Suprapubic skin (tissue), 4 donors: ENCODE data around the gene TRAPPC3. TPM values are rescaled to one million over a fixed set of nuclear protein-coding genes. Genes with fewer than 3 reads are reported as not detected.

Source experiments
- DNase-seq, 2 donors: peaks; one replicate each; pipeline ENCODE4 v3.0.0-alpha.2; 2019; ENCODE audit warnings: low spot score in 2 of 2
- H3K27ac ChIP-seq: fragments of 200-600 bp; sonication (generic); one replicate; pipeline ENCODE4 v1.5.1; 2019
- H3K27me3 ChIP-seq: fragments of 200-600 bp; sonication (generic); one replicate; pipeline ENCODE4 v1.5.1; 2019
- H3K36me3 ChIP-seq: fragments of 200-600 bp; sonication (generic); one replicate; pipeline ENCODE4 v1.5.1; 2019
- H3K4me1 ChIP-seq: fragments of 200-600 bp; sonication (generic); one replicate; pipeline ENCODE4 v1.5.1; 2019
- H3K4me3 ChIP-seq: fragments of 200-600 bp; sonication (generic); one replicate; pipeline ENCODE4 v1.5.1; 2019; ENCODE audit warnings: mild to moderate bottlenecking
- H3K9me3 ChIP-seq: fragments of 200-600 bp; sonication (generic); one replicate; pipeline ENCODE4 v1.5.1; 2019
- EP300 ChIP-seq: sonication (generic); formaldehyde crosslinking; IDR thresholded peaks from one replicate; pipeline ENCODE4 v1.6.1; 2017; ENCODE audit warnings: antibody characterized with exemption
- POLR2A ChIP-seq, 2 donors: fragments of 450-650 bp; IDR thresholded peaks; one replicate each; pipeline ENCODE4 v1.6.1; 2017; ENCODE audit warnings: antibody characterized with exemption in 2 of 2, mild to moderate bottlenecking in 2 of 2, moderate library complexity in 2 of 2
- POLR2AphosphoS5 ChIP-seq, 3 donors: sonication (generic); formaldehyde crosslinking; IDR thresholded peaks; one replicate each; pipeline ENCODE4 v1.6.1; 2017; ENCODE audit warnings: antibody characterized with exemption in 3 of 3
- WGBS: methylation state at CpG from one replicate; pipeline ENCODE4 v1.1.5; 2018; 5-methylcytosine and 5-hydroxymethylcytosine counted together
- total RNA-seq, 4 donors: library from RNA; depleted of rRNA; stranded (reverse); fragments of >200 nt; gene quantifications; one replicate each; pipeline ENCODE4 v1.1.0, GENCODE V29; 2016
- TF ChIP-seq, protein P1 (sequence below), 2 donors: fragments of 200-600 bp in 1 of 2; fragments of 450-650 bp in 1 of 2; sonication (generic) in 1 of 2; IDR thresholded peaks; one replicate each; pipeline ENCODE4 v1.5.1; 2016 to 2019; ENCODE audit warnings: antibody characterized with exemption in 2 of 2, mild to moderate bottlenecking in 1 of 2, moderate library complexity in 1 of 2

The TRAPPC3 gene
- total RNA-seq, 4 donors from 2014 or later = 68.7 to 111 (median 97.5) TPM

DNA sequence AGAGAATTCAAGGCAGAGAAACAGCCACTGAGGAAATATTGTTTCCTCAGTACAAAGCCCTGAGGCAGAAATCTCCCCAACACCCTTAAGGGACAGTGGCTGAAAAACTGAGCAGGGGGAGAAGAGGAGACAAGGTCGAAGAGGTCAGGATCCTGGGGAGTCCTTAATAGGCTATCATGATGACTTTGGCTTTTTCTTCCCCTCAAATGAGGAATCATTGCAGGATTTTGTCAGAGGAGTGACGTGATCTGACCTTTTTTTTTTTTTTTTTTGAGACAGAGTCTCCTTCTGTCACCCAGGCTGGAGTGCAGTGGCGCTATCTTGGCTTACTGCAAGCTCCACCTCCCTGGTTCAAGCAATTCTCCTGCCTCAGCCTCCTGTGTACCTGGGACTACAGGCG lies 16.9 kb upstream of the TRAPPC3 start:
- no peak for DNase-seq

DNA sequence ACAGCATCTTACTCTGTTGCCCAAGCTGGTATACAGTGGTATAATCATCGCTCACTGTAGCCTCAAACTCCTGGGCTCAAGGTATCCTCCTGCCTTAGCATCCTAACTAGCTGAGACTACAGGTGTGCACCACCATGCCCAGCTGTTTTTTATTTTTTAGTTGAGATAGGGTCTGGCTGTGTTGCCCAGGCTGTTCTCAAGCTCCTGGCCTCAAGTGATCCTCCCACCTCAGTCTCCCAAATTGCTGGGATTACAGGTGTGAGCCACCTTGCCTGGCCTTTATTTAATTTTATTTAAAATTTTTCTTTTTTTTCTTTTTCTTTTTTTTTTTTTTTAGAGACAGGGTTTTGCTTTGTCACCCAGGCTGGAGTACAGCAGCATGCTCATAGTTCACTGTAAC lies 15.9 kb upstream of the TRAPPC3 start:
- 100% methylated on average over 1 of the region's 1 CpG for WGBS
- Histone ChIP-seq H3K27ac (no peak overlapping the region), H3K36me3 (no peaks in the 10 kb centered on the region), H3K4me3 (no peak overlapping the region), H3K27me3 (no peaks in the 10 kb centered on the region), H3K4me1 (peaks cover 68% of the 10 kb centered on the region), H3K9me3 (no peaks in the 10 kb centered on the region)
- TF ChIP-seq POLR2AphosphoS5 (IDR thresholded peaks at IDR 0.05) = no peak
- DNase-seq = no peak

More for the DNA sequence above, 16.9 kb upstream of the TRAPPC3 start:
- Histone ChIP-seq H3K9me3 (no peaks in the 10 kb centered on the region), H3K4me3 (no peak overlapping the region), H3K27me3 (no peaks in the 10 kb centered on the region), H3K36me3 (peaks cover 4% of the 10 kb centered on the region), H3K27ac (no peak overlapping the region), H3K4me1 (peaks cover 67% of the 10 kb centered on the region)
- no peak for TF ChIP-seq POLR2A (IDR thresholded peaks at IDR 0.05)
- no peak for TF ChIP-seq EP300
- TF ChIP-seq POLR2AphosphoS5 (IDR thresholded peaks at IDR 0.05) = no peak
- TF ChIP-seq, protein P1, sequence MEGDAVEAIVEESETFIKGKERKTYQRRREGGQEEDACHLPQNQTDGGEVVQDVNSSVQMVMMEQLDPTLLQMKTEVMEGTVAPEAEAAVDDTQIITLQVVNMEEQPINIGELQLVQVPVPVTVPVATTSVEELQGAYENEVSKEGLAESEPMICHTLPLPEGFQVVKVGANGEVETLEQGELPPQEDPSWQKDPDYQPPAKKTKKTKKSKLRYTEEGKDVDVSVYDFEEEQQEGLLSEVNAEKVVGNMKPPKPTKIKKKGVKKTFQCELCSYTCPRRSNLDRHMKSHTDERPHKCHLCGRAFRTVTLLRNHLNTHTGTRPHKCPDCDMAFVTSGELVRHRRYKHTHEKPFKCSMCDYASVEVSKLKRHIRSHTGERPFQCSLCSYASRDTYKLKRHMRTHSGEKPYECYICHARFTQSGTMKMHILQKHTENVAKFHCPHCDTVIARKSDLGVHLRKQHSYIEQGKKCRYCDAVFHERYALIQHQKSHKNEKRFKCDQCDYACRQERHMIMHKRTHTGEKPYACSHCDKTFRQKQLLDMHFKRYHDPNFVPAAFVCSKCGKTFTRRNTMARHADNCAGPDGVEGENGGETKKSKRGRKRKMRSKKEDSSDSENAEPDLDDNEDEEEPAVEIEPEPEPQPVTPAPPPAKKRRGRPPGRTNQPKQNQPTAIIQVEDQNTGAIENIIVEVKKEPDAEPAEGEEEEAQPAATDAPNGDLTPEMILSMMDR (IDR thresholded peaks at IDR 0.05) = no peak
- 75% methylated on average over 4 of the region's 4 CpGs for WGBS

DNA sequence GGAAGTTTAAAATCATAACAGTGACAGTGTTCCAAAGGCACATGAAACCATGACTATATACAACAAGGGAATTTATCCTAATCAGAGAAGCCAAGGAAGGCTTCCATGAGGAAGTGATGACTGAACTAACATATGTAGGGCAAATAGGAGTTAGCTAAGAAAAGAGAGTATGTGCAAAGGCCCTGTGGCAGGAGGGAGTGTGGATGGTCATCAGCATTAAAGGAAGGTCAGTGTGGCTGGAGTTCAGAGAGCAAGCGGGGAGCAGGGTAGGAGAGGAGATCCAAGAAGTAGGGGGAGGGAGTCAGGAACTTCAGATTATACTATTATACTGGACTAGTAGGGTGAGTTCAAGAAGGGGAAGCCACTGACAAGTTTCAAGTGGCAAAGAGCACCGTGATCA lies 15.1 kb upstream of the TRAPPC3 start:
- DNase-seq = no peak

DNA sequence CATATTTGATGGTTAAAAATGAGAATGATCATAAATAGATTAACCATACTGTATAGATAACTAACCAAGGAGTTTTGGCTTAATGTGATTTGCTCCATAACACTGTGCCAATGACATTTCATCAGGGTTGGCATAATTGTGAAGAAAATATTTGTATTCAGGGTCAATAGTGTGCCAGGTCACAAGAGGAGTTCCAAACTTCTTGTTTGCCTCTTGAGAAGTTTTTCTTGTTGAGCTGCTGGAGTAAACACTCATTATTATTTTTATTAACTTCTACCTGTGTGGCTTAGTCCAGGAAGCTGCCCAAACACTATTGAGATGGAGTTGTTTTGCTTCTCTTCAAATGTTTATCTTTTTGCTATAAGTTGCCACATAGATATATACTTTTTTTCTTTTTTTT lies 14.1 kb upstream of the TRAPPC3 start:
- no peak for DNase-seq
- Histone ChIP-seq H3K9me3 (no peaks in the 10 kb centered on the region), H3K27me3 (no peaks in the 10 kb centered on the region), H3K27ac (peak overlapping the region; percentile 89), H3K4me3 (no peak overlapping the region), H3K4me1 (peaks cover 83% of the 10 kb centered on the region), H3K36me3 (no peaks in the 10 kb centered on the region)
- no peak for TF ChIP-seq POLR2A (IDR thresholded peaks at IDR 0.05)
- TF ChIP-seq, protein P1 (IDR thresholded peaks at IDR 0.05) = no peak
- no peak for TF ChIP-seq EP300
- TF ChIP-seq POLR2AphosphoS5 (IDR thresholded peaks at IDR 0.05) = no peak

More for the DNA sequence above, 15.1 kb upstream of the TRAPPC3 start:
- no peak overlapping the region for H3K4me3 ChIP-seq
- peaks cover 75% of the 10 kb centered on the region for H3K4me1 ChIP-seq
- TF ChIP-seq, protein P1 (IDR thresholded peaks at IDR 0.05) = no peak
- TF ChIP-seq POLR2A (IDR thresholded peaks at IDR 0.05) = no peak
- TF ChIP-seq POLR2AphosphoS5 (IDR thresholded peaks at IDR 0.05) = no peak
- no peak for TF ChIP-seq EP300
- no peaks in the 10 kb centered on the region for H3K9me3 ChIP-seq
- 84% methylated on average over 2 of the region's 2 CpGs for WGBS
- peak overlapping the region; percentile 89 for H3K27ac ChIP-seq
- no peaks in the 10 kb centered on the region for H3K27me3 ChIP-seq
- no peaks in the 10 kb centered on the region for H3K36me3 ChIP-seq

DNA sequence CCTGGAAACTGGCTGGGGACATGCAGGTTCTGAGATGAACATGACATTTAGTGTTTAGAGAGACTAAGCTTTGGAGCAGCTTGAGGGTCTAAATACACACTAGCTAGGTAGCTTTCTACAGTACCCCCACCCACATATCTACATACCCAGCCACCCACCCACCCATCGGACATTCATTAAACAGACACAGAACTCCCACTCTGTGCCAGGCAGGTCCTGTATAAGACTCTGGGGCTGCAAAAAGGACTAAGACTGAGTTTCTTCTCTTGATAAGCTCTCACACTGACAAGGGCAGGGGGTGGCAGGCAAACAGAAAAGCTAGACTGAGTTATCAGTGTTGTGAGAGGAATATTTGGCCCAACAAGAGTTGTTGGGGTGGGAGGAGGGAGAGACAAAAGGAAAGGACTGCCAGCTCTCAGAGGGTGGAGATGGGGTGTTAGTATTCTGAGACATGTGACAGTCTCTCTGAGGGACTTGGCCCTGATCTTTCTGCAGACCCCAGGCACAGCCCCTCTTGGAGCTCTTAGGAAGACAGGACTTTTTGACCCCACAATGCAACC lies 13.5 kb upstream of the TRAPPC3 start:
- no peak for TF ChIP-seq POLR2A (IDR thresholded peaks at IDR 0.05)
- TF ChIP-seq, protein P1 (IDR thresholded peaks at IDR 0.05) = no peak
- TF ChIP-seq POLR2AphosphoS5 (IDR thresholded peaks at IDR 0.05) = no peak
- TF ChIP-seq EP300 = no peak
- no peaks in the 10 kb centered on the region for H3K9me3 ChIP-seq
- H3K27me3 ChIP-seq = no peaks in the 10 kb centered on the region
- no peaks in the 10 kb centered on the region for H3K36me3 ChIP-seq
- H3K4me1 ChIP-seq = peaks cover 85% of the 10 kb centered on the region
- H3K4me3 ChIP-seq = peak overlapping the region; percentile 47
- WGBS = 56% methylated on average over 1 of the region's 1 CpG
- H3K27ac ChIP-seq = peak overlapping the region; percentile 89
- no peak for DNase-seq
